Upper lobe of left lung (tissue), 6 donors: ENCODE measurements around the gene TBC1D4. TPM values are rescaled to one million over a fixed set of nuclear protein-coding genes. Genes with fewer than 3 reads are reported as not detected.

Experiments used
- ATAC-seq, 2 donors: fragments of 200-7000 bp; cut with Tn5 transposase; one replicate each; pipeline ENCODE4 v1.9.1; 2022; ENCODE audit warnings: mild to moderate bottlenecking in 2 of 2, moderate library complexity in 2 of 2; ENCODE audit not compliant: low FRiP score in 2 of 2
- DNase-seq, 2 donors: peaks; one replicate each; pipeline ENCODE4 v3.0.0-alpha.2; 2019 to 2020
- H3K27ac ChIP-seq, 4 donors: fragments of 200-600 bp; sonication (generic); one replicate each; pipeline ENCODE4 v1.5.1; 2016 to 2019
- H3K27me3 ChIP-seq, 4 donors: fragments of 200-600 bp; sonication (generic); one replicate each; pipeline ENCODE4 v1.5.1; 2017 to 2019
- H3K36me3 ChIP-seq, 4 donors: fragments of 200-600 bp; sonication (generic); one replicate each; pipeline ENCODE4 v1.5.1; 2016 to 2019
- H3K4me1 ChIP-seq, 4 donors: fragments of 200-600 bp; sonication (generic); one replicate each; pipeline ENCODE4 v1.5.1; 2018 to 2019
- H3K4me3 ChIP-seq, 4 donors: fragments of 200-600 bp; sonication (generic); one replicate each; pipeline ENCODE4 v1.5.1; 2017 to 2019; ENCODE audit warnings: mild to moderate bottlenecking in 2 of 4, moderate library complexity in 1 of 4
- H3K9me3 ChIP-seq, 4 donors: fragments of 200-600 bp; sonication (generic); one replicate each; pipeline ENCODE4 v1.5.1; 2018 to 2019
- CTCF ChIP-seq, 6 experiments: fragments of 450-650 bp in 4 of 6; fragments of 200-600 bp in 2 of 6; sonication (generic) in 2 of 6; IDR thresholded peaks; one replicate each; pipeline ENCODE4 v1.5.1; 2016 to 2019; ENCODE audit warnings: antibody characterized with exemption in 6 of 6
- EP300 ChIP-seq, 4 donors: sonication (generic); formaldehyde crosslinking; IDR thresholded peaks; one replicate each; pipeline ENCODE4 v1.5.1; 2017; ENCODE audit warnings: antibody characterized with exemption in 4 of 4, control low read depth in 2 of 4
- POLR2A ChIP-seq, 4 donors: fragments of 450-650 bp; IDR thresholded peaks; one replicate each; pipeline ENCODE4 v1.5.1; 2016 to 2017; ENCODE audit warnings: antibody characterized with exemption in 4 of 4, mild to moderate bottlenecking in 2 of 4
- POLR2AphosphoS5 ChIP-seq, 2 donors: sonication (generic); formaldehyde crosslinking; IDR thresholded peaks; one replicate each; pipeline ENCODE4 v1.5.1; 2017; ENCODE audit warnings: antibody characterized with exemption in 2 of 2
- WGBS, 2 donors: methylation state at CpG; one replicate each; pipeline ENCODE4 v1.1.5; 2017 to 2018; 5-methylcytosine and 5-hydroxymethylcytosine counted together
- total RNA-seq, 6 donors: library from RNA; depleted of rRNA in 4 of 6; stranded (reverse); fragments of >200 nt in 4 of 6; gene quantifications; one replicate each; pipeline versions ENCODE4 v1.1.0 to v1.2.1, GENCODE V29; 2016 to 2021
- donor health status: DM: no; HTN: no; CAD: no; lungs with moderate emphysema.
- donor health status: DM: no; HTN: yes; CAD: no; lungs with severe emphysema.

The TBC1D4 gene
- total RNA-seq, 6 donors from 2014 or later, result 26.1 to 97.4 (median 30.7) TPM

GRCh38 chr13:75365724-75366173 is 116.2 kb downstream of the TBC1D4 start:
- Histone ChIP-seq H3K36me3 (no peaks in the 10 kb centered on the region), H3K9me3 (no peaks in the 10 kb centered on the region), H3K4me1 (peaks cover 13 to 25% (median 21%) of the 10 kb centered on the region in 4 donors), H3K27ac (no peak overlapping the region), H3K27me3 (no peaks in the 10 kb centered on the region), H3K4me3 (no peak overlapping the region)
- DNase-seq, result no peak
- TF ChIP-seq CTCF (IDR thresholded peaks at IDR 0.05) (peak in 1 of 6 experiments; percentile 20), POLR2A (IDR thresholded peaks at IDR 0.05) (no peak)
- WGBS, 2 donors, result 64 to 73% methylated on average over 5 of the region's 5 CpGs
- ATAC-seq, result peak in 1 of 2 donors; percentile 40

GRCh38 chr13:75364131-75364713 is 117.7 kb downstream of the TBC1D4 start:
- H3K4me3 ChIP-seq, result no peak overlapping the region
- no peaks in the 10 kb centered on the region for H3K27me3 ChIP-seq
- peaks cover 13 to 25% (median 21%) of the 10 kb centered on the region in 4 donors for H3K4me1 ChIP-seq
- no peaks in the 10 kb centered on the region for H3K9me3 ChIP-seq
- no peak for ATAC-seq
- DNase-seq, result no peak
- no peaks in the 10 kb centered on the region for H3K36me3 ChIP-seq
- 88 to 99% methylated on average over 3 of the region's 3 CpGs for WGBS, 2 donors
- H3K27ac ChIP-seq, result no peak overlapping the region
- TF ChIP-seq CTCF (IDR thresholded peaks at IDR 0.05), result no peak
- TF ChIP-seq POLR2AphosphoS5 (IDR thresholded peaks at IDR 0.05), result no peak

- DNase-seq, result no peak
- Histone ChIP-seq H3K27ac (no peak overlapping the region), H3K27me3 (no peaks in the 10 kb centered on the region), H3K4me3 (no peak overlapping the region), H3K4me1 (peaks cover 11 to 22% (median 17%) of the 10 kb centered on the region in 4 donors), H3K36me3 (no peaks in the 10 kb centered on the region), H3K9me3 (no peaks in the 10 kb centered on the region)
- no peak for ATAC-seq
- 94 to 96% methylated on average over 3 of the region's 3 CpGs for WGBS, 2 donors
- TF ChIP-seq EP300 (IDR thresholded peaks at IDR 0.05) (no peak), POLR2AphosphoS5 (IDR thresholded peaks at IDR 0.05) (no peak), CTCF (IDR thresholded peaks at IDR 0.05) (no peak), POLR2A (IDR thresholded peaks at IDR 0.05) (no peak)
These were observed 118.6 kb downstream of the TBC1D4 start for GRCh38 chr13:75363371-75363770.

- DNase-seq, result peak in 1 of 2 donors; percentile 71
- Histone ChIP-seq H3K27me3 (no peaks in the 10 kb centered on the region), H3K36me3 (no peaks in the 10 kb centered on the region), H3K9me3 (no peaks in the 10 kb centered on the region), H3K27ac (no peak overlapping the region), H3K4me1 (peaks cover 9 to 13% (median 12%) of the 10 kb centered on the region in 4 donors), H3K4me3 (no peak overlapping the region)
- no peak for TF ChIP-seq POLR2AphosphoS5 (IDR thresholded peaks at IDR 0.05)
- no peak for TF ChIP-seq CTCF (IDR thresholded peaks at IDR 0.05)
- no peak for TF ChIP-seq EP300 (IDR thresholded peaks at IDR 0.05)
- no peak for TF ChIP-seq POLR2A (IDR thresholded peaks at IDR 0.05)
- ATAC-seq, result no peak
- WGBS, 2 donors, result 95 to 96% methylated on average over 22 to 25 of the region's 28 CpGs
These were observed 119.9 kb downstream of the TBC1D4 start for GRCh38 chr13:75362026-75362425.

GRCh38 chr13:75360170-75360569 is 121.8 kb downstream of the TBC1D4 start:
- DNase-seq (no peak), ATAC-seq (no peak)
- Histone ChIP-seq H3K36me3 (no peaks in the 10 kb centered on the region), H3K27ac (no peak overlapping the region), H3K9me3 (no peaks in the 10 kb centered on the region), H3K4me3 (no peak overlapping the region), H3K4me1 (no peaks in the 10 kb centered on the region), H3K27me3 (no peaks in the 10 kb centered on the region)
- no peak for TF ChIP-seq POLR2AphosphoS5 (IDR thresholded peaks at IDR 0.05)
- WGBS, 2 donors, result 0 to 92% methylated on average over 1 of the region's 1 CpG
